ENCODE data around the gene ARHGAP24. TPM values are rescaled to one million over a fixed set of nuclear protein-coding genes. Genes with fewer than 3 reads are reported as not detected.

The ARHGAP24 gene
- total and polyA plus RNA-seq, 2 experiments from 2014 or later, result 19.5 to 29.6 TPM

DNA sequence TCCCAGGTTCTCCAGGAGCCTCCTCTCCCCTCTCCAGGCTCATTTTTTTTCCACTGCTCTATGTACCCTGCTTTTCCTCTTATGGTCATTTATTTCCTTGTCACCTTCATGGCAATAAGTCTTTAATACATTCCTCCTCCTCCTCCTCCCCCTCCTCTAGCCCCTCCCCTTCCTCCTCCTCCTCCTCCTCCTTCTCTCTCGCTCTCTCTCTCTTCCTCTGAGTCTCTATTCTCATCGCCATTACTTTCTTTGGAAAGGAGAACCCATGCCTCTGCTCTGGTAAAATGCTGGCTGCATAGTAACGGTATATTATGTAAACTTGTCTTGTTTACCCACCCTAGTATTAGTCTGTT is 35.7 kb downstream of the ARHGAP24 start:
- Histone ChIP-seq H3K9me2 (replicated peaks; ENCODE audit: insufficient read depth) (no peaks in the 10 kb centered on the region), H3K4me1 (ENCODE audit: insufficient read depth) (peaks cover 4% of the 10 kb centered on the region), H2AFZ (no peak overlapping the region), H4K20me1 (ENCODE audit: insufficient read depth, poor library complexity, severe bottlenecking) (no peaks in the 10 kb centered on the region), H3K4me2 (no peak overlapping the region), H3K4me3 (no peak overlapping the region), H3K9me3 (ENCODE audit: low read depth) (no peaks in the 10 kb centered on the region), H3K27ac (no peak overlapping the region), H3K36me3 (replicated peaks; ENCODE audit: insufficient read depth, low read depth) (no peaks in the 10 kb centered on the region), H3K27me3 (no peaks in the 10 kb centered on the region), H3K79me2 (peaks cover 4% of the 10 kb centered on the region)
- 76% methylated on average over 2 of the region's 3 CpGs for WGBS (ENCODE audit: low lambda C conversion rate, missing lambda C conversion rate)
- DNase-seq (ENCODE audit: low spot score), result no peak
- TF ChIP-seq, protein P1, sequence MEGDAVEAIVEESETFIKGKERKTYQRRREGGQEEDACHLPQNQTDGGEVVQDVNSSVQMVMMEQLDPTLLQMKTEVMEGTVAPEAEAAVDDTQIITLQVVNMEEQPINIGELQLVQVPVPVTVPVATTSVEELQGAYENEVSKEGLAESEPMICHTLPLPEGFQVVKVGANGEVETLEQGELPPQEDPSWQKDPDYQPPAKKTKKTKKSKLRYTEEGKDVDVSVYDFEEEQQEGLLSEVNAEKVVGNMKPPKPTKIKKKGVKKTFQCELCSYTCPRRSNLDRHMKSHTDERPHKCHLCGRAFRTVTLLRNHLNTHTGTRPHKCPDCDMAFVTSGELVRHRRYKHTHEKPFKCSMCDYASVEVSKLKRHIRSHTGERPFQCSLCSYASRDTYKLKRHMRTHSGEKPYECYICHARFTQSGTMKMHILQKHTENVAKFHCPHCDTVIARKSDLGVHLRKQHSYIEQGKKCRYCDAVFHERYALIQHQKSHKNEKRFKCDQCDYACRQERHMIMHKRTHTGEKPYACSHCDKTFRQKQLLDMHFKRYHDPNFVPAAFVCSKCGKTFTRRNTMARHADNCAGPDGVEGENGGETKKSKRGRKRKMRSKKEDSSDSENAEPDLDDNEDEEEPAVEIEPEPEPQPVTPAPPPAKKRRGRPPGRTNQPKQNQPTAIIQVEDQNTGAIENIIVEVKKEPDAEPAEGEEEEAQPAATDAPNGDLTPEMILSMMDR (IDR thresholded peaks at IDR 0.05; ENCODE audit: poor library complexity), result no peak
- TF ChIP-seq EZH2 (IDR thresholded peaks at IDR 0.05; ENCODE audit: borderline replicate concordance) (no peak), EZH2phosphoT487 (IDR thresholded peaks at IDR 0.05; ENCODE audit: low read depth, severe bottlenecking, unreplicated experiment) (no peak)

GRCh38 chr4:85512446-85513205 is 37.7 kb downstream of the ARHGAP24 start:
- 68% methylated on average over 2 of the region's 2 CpGs for WGBS (ENCODE audit: low lambda C conversion rate, missing lambda C conversion rate)
- H3K4me1 ChIP-seq (ENCODE audit: insufficient read depth), result peaks cover 4% of the 10 kb centered on the region
- H3K27ac ChIP-seq, result no peak overlapping the region
- H3K79me2 ChIP-seq, result peaks cover 4% of the 10 kb centered on the region
- no peak overlapping the region for H3K4me3 ChIP-seq
- no peak overlapping the region for H3K4me2 ChIP-seq
- no peaks in the 10 kb centered on the region for H4K20me1 ChIP-seq (ENCODE audit: insufficient read depth, poor library complexity, severe bottlenecking)
- no peaks in the 10 kb centered on the region for H3K9me2 ChIP-seq (replicated peaks; ENCODE audit: insufficient read depth)
- H2AFZ ChIP-seq, result no peak overlapping the region
- H3K9me3 ChIP-seq (ENCODE audit: low read depth), result no peaks in the 10 kb centered on the region
- H3K27me3 ChIP-seq, result no peaks in the 10 kb centered on the region
- TF ChIP-seq, protein P1 (IDR thresholded peaks at IDR 0.05; ENCODE audit: poor library complexity), result no peak
- TF ChIP-seq EZH2 (IDR thresholded peaks at IDR 0.05; ENCODE audit: borderline replicate concordance) (no peak), EZH2phosphoT487 (IDR thresholded peaks at IDR 0.05; ENCODE audit: low read depth, severe bottlenecking, unreplicated experiment) (no peak)
- DNase-seq (ENCODE audit: low spot score), result no peak
- no peaks in the 10 kb centered on the region for H3K36me3 ChIP-seq (replicated peaks; ENCODE audit: insufficient read depth, low read depth)

GRCh38 chr4:85514117-85514516 is 39.2 kb downstream of the ARHGAP24 start:
- Histone ChIP-seq H3K79me2 (peaks cover 4% of the 10 kb centered on the region), H3K9me2 (replicated peaks; ENCODE audit: insufficient read depth) (no peaks in the 10 kb centered on the region), H3K4me3 (no peak overlapping the region), H3K27me3 (no peaks in the 10 kb centered on the region), H3K4me1 (ENCODE audit: insufficient read depth) (no peaks in the 10 kb centered on the region), H4K20me1 (ENCODE audit: insufficient read depth, poor library complexity, severe bottlenecking) (no peaks in the 10 kb centered on the region), H3K9me3 (ENCODE audit: low read depth) (no peaks in the 10 kb centered on the region), H3K36me3 (replicated peaks; ENCODE audit: insufficient read depth, low read depth) (no peaks in the 10 kb centered on the region), H2AFZ (no peak overlapping the region), H3K4me2 (no peak overlapping the region), H3K27ac (no peak overlapping the region)
- TF ChIP-seq EZH2phosphoT487 (IDR thresholded peaks at IDR 0.05; ENCODE audit: low read depth, severe bottlenecking, unreplicated experiment), result no peak
- TF ChIP-seq, protein P1 (IDR thresholded peaks at IDR 0.05; ENCODE audit: poor library complexity), result no peak
- TF ChIP-seq EZH2 (IDR thresholded peaks at IDR 0.05; ENCODE audit: borderline replicate concordance), result no peak
- DNase-seq (ENCODE audit: low spot score), result no peak
- WGBS (ENCODE audit: low lambda C conversion rate, missing lambda C conversion rate), result 95% methylated on average over 1 of the region's 1 CpG
